ENCODE results near the gene GNA12.
"Not testable (repeated sequence)": the region's sequence is repeated elsewhere in the genome, so short reads cannot be mapped to it uniquely, and the experiment has no call there.

Gene GNA12

DNA sequence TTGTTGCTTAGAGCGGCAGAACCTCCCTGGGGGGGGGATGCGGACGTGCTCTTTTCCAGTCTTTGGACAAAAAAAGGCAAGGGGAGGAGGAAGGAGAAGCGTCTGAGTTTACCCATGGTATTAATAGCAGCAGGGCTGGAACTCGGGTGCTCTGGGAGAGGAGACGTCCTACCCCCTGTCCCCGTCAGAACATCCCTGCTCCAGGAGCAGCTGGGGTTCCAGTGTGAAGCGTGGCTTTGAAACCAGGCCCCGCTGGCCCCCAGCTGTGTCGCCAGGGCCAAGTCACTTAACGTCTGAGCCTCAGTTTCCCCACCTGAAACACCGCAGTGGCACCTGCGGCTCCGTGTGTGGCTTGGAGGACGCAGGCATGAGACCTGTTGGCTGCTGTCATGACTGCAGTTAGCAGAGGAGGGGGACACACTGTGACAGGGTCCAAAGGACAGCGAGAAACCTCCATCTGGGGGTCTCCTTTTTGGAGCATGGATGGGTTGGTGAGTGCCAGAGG is 154.7 kb downstream of the GNA12 start:
- ATAC-seq (replicated peaks; ENCODE audit: extremely low read depth, poor library complexity, severe bottlenecking) (no peak), DNase-seq (ENCODE audit: low spot score in 2 of 2) (no peak)
- no peaks in the 10 kb centered on the region for H3K9me3 Mint-ChIP-seq
- peaks cover 55% of the 10 kb centered on the region for H3K27me3 Mint-ChIP-seq
- H3K4me1 Mint-ChIP-seq: peaks cover 26% of the 10 kb centered on the region
- H3K36me3 Mint-ChIP-seq (ENCODE audit: insufficient read depth): no peaks in the 10 kb centered on the region
- H3K4me3 Mint-ChIP-seq: peak overlapping the region; percentile 73
- H3K27ac Mint-ChIP-seq (ENCODE audit: low read depth): no peak overlapping the region

DNA sequence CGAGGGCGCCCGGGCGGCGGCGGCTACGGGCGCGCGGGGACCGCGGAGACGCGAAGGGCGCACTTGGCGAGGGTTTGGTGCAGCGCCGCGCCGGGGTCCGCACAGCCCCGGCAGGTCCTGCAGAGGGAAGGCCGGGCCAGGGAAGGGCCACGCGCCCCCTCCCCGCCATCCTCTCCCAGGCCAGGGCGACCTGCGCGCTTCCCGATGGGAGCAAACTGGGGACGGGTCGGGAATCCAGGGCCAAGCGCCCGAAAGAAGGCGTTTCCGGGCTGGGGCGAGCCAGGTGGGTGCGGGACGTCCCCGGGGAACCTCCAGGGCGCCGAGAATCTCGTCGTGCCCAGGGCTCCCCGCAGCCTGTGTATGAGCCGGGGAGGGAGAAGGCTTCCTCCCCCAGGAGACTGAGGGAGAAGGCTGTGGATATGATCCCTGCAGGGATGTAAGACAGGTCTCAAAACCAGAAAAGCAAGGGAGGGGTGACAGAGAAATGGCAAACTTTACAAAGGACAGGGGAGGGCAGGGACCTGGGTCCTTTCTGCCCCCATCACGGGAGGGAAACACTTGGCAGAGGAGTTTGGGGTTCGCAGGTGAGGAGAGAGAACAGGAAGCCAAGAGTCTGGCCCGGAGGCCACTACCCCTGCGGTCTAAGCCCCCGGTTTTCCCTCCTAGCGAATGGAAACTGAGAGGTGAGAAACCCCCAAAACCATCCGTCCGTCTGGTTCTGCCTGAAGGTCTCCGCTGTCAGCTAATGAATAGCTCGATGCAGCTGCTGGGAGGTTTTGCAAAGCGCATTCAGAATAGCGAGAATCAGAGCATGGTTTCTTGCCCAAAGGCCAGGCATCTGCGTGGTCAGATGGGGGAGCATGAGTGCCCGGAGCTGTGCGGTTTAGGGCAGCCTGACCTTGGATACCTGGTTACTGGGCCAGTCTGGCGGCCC is 155.4 kb downstream of the GNA12 start:
- DNase-seq (ENCODE audit: low spot score in 2 of 2) (no peak), ATAC-seq (replicated peaks; ENCODE audit: extremely low read depth, poor library complexity, severe bottlenecking) (peak; percentile 24)
- Mint-ChIP-seq H3K27ac (ENCODE audit: low read depth) (no peak overlapping the region), H3K36me3 (ENCODE audit: insufficient read depth) (no peaks in the 10 kb centered on the region), H3K9me3 (no peaks in the 10 kb centered on the region), H3K27me3 (peaks cover 55% of the 10 kb centered on the region), H3K4me1 (peaks cover 26% of the 10 kb centered on the region), H3K4me3 (peak overlapping the region; percentile 73)

DNA sequence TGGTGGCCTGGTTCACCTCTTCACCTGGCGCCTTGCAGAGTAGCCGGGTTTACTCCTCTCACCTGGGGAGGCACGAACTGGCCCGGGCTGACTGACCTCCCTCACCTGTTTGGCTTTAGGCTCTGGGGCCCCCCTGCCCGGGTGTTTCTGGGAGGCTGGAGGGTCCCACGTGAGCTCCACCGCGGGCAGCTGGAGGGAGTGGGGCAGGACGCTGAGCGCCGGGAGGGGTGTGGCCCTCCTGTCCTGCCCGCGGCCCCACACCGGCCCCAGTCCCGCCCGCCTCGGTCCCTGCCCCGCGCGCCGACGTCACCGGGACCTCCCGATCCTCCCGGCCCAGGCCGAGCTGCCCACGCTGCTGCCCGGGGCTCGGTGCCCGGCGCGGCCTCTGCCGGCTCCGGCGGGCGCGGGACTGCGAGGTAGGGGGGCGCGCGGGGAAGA is 156.2 kb downstream of the GNA12 start, which contains the start of gene AMZ1:
Gene AMZ1, plus strand, starts transcription at position 322 of the 438 bp plus-strand sequence. CDS start 12,250 bp downstream, outside the sequence.
- ATAC-seq (replicated peaks; ENCODE audit: extremely low read depth, poor library complexity, severe bottlenecking) (no peak), DNase-seq (ENCODE audit: low spot score in 2 of 2) (no peak)
- Mint-ChIP-seq H3K4me1 (peaks cover 26% of the 10 kb centered on the region), H3K4me3 (peak within 1 kb of the TSS; percentile 73), H3K36me3 (ENCODE audit: insufficient read depth) (no peaks in the 10 kb centered on the region), H3K27me3 (peaks cover 55% of the 10 kb centered on the region), H3K27ac (ENCODE audit: low read depth) (no peak within 1 kb of the TSS), H3K9me3 (no peaks in the 10 kb centered on the region)

DNA sequence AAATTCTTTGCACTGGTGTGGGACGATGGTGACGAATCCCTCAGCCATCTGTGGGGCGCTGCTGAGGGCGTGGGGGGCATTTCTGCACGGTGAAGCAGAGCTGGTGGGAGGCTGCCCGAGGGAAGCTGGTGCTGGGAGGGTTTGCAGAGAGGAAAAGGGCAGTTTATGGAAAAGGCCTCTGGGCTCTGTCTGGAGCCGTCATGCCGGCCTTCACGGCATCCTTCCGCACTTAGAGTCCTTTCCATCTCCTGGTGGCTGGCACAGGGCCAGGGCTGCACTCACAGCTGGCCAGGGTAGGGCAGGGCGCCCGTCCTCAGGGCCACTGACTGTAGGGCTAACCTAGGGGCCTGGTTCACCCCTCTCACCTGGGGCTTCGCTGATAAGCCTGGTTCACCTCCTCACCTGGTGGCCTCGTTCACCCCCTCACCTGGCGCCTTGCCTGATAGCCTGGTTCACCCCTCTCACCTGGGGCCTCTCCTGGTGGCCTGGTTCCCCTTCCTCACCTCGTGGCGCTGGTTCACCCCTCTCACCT is 156.7 kb downstream of the GNA12 start:
- no peak for DNase-seq (ENCODE audit: low spot score in 2 of 2)
- Mint-ChIP-seq H3K4me3 (peak overlapping the region; percentile 27), H3K27ac (ENCODE audit: low read depth) (no peak overlapping the region), H3K4me1 (peaks cover 26% of the 10 kb centered on the region), H3K27me3 (peaks cover 55% of the 10 kb centered on the region), H3K36me3 (ENCODE audit: insufficient read depth) (no peaks in the 10 kb centered on the region), H3K9me3 (no peaks in the 10 kb centered on the region)
- ATAC-seq (replicated peaks; ENCODE audit: extremely low read depth, poor library complexity, severe bottlenecking): no peak

DNA sequence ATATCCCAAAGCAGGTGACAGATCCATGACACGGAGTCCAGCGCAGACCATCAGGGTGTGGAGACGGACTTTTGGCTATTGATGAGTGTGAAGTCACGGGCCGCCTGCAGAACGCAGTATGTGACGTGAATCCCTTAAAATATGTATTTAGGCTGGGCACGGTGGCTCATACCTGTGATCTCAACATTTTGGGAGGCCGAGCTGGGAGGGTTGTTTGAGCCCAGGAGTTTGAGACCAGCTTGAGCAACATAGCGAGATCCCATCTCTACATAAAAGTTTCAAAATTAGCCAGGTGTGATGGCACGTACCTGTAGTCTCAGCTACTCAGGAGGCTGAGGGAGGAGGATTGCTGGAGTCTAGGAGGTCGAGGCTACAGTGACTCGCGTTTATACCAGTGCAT is 158.0 kb downstream of the GNA12 start:
- ATAC-seq (replicated peaks; ENCODE audit: extremely low read depth, poor library complexity, severe bottlenecking) (no peak), DNase-seq (ENCODE audit: low spot score in 2 of 2) (no peak)
- H3K4me3 Mint-ChIP-seq: no peak overlapping the region
- no peaks in the 10 kb centered on the region for H3K9me3 Mint-ChIP-seq
- peaks cover 55% of the 10 kb centered on the region for H3K27me3 Mint-ChIP-seq
- no peaks in the 10 kb centered on the region for H3K36me3 Mint-ChIP-seq (ENCODE audit: insufficient read depth)
- no peak overlapping the region for H3K27ac Mint-ChIP-seq (ENCODE audit: low read depth)
- H3K4me1 Mint-ChIP-seq: peaks cover 25% of the 10 kb centered on the region

DNA sequence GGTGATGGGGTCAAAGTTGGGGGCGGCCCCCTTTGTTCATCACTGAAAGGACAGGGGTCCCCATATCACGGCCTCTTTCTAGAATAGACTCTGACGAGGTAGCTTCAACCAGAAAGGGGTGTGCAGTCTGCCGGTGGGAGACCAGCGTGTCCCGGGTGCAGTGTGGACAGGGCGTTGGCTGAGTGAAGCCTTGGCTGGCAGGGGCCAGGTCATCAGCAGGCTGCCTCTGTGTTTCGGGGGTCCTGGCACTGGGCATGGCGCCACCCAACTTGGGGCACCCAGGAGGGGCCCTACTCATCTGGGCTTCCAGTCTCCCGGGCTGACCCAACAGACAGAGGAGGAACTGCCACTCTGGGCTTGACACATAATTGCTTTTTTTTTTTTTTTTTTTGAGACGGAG is 159.6 kb downstream of the GNA12 start:
- Mint-ChIP-seq H3K36me3 (ENCODE audit: insufficient read depth) (no peaks in the 10 kb centered on the region), H3K27ac (ENCODE audit: low read depth) (no peak overlapping the region), H3K27me3 (peaks cover 39% of the 10 kb centered on the region), H3K4me3 (no peak overlapping the region), H3K4me1 (peaks cover 10% of the 10 kb centered on the region), H3K9me3 (no peaks in the 10 kb centered on the region)
- ATAC-seq (replicated peaks; ENCODE audit: extremely low read depth, poor library complexity, severe bottlenecking): no peak
- DNase-seq (ENCODE audit: low spot score in 2 of 2): no peak

DNA sequence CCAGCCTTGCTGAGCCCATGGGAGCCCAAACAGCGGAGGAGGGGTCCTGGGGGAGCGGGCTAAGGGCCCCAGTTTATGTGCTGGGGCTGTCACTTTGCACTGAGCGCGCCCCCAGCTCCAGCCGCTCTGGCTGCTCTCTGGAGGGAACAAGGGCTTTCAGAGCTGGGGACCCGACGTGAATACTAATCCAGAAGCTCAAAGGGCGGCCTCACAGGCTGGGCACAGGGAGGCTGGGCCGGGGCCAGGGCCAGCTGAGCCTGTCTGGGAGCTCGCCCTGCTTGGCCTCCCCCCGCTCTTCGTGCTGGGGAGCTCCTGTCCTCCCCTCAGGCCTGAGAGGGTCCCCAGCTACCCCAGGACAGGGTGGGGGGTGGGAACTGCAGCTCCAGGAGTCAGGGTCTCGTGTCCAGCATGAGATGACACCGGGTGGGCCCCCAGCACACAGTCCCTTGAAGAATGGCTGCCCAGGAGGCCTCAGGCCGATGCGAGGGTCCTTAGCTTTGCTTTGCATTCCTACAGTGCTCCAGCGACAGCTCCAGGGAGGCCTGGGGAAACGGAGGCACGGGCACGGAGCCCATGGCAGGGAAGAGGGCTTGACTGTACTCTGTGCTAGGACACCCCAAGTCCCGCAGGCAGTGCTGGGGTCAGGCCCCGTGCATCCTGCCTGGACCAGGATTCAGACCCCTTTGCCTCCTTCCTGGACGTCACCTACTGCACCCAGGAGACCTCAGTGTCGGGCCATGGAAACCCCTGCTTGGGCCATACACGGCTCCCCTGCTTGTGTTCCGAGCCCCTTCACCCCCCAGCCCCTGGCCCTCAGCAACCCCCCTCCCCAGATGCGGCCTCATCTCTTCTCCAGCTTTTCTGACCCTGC is 161.9 kb downstream of the GNA12 start:
- ATAC-seq (replicated peaks; ENCODE audit: extremely low read depth, poor library complexity, severe bottlenecking) (no peak), DNase-seq (ENCODE audit: low spot score in 2 of 2) (no peak)
- peaks cover 21% of the 10 kb centered on the region for H3K27me3 Mint-ChIP-seq
- H3K4me3 Mint-ChIP-seq: no peak overlapping the region
- H3K27ac Mint-ChIP-seq (ENCODE audit: low read depth): no peak overlapping the region
- H3K4me1 Mint-ChIP-seq: no peaks in the 10 kb centered on the region
- no peaks in the 10 kb centered on the region for H3K36me3 Mint-ChIP-seq (ENCODE audit: insufficient read depth)
- no peaks in the 10 kb centered on the region for H3K9me3 Mint-ChIP-seq

DNA sequence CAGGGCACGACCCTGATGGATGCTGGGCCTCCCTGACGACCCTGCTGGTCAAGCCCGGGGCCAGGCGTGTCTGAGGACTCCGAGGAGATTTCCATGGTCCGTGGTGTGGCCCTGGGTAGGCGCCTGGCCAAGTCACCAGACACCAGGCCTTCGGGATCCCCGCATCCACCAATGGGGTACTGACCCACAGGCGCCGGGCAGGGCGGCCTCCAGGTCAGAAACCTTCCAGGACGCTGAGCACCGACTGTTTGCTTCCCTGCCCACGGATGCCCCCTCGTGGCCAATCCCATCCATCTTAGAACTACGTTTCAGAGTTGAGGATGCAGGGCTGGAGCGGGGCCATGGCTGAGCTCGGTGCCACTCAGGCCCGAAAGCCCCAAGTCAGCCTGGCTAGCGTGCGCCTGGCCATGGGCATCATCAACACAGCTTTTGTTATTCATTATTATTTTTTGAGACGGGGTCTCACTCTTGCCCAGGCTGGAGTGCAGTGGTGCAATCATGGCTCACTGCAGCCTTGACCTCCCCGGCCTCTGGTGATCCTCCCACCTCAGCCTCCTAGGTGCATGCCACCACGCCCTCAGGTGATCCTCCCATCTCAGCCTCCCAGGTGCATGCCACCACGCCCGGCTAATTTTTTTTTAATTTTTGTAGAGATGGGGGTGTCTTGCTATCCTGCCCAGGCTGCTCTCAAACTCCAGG is 163.2 kb downstream of the GNA12 start:
- DNase-seq (ENCODE audit: low spot score in 2 of 2) (no peak), ATAC-seq (replicated peaks; ENCODE audit: extremely low read depth, poor library complexity, severe bottlenecking) (no peak)
- Mint-ChIP-seq H3K9me3 (no peaks in the 10 kb centered on the region), H3K36me3 (ENCODE audit: insufficient read depth) (no peaks in the 10 kb centered on the region), H3K27me3 (peaks cover 13% of the 10 kb centered on the region), H3K4me3 (no peak overlapping the region), H3K27ac (ENCODE audit: low read depth) (no peak overlapping the region), H3K4me1 (no peaks in the 10 kb centered on the region)

DNA sequence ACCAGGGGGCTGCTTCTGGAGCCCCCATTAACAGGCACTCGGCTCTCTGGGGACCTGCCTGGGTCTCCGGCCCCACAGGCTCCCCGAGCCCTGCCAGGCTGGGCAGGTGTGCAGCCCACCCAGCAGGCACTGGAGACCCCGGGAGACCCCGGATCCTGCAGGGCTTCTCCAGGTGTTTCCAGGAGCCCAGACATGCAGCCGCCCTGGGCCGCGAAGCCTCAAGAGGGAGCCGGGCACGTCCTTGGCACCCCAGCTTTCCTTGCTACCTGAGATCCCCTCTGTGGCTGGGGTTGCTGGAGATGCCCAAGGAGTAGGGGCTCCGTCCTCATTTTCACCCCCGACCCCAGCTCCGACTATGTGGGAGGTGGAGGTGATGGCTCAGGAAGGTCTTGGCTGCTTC is 163.9 kb downstream of the GNA12 start:
- Mint-ChIP-seq H3K27ac (ENCODE audit: low read depth) (no peak overlapping the region), H3K4me1 (no peaks in the 10 kb centered on the region), H3K36me3 (ENCODE audit: insufficient read depth) (no peaks in the 10 kb centered on the region), H3K27me3 (peaks cover 10% of the 10 kb centered on the region), H3K4me3 (no peak overlapping the region), H3K9me3 (no peaks in the 10 kb centered on the region)
- DNase-seq (ENCODE audit: low spot score in 2 of 2) (no peak), ATAC-seq (replicated peaks; ENCODE audit: extremely low read depth, poor library complexity, severe bottlenecking) (no peak)

DNA sequence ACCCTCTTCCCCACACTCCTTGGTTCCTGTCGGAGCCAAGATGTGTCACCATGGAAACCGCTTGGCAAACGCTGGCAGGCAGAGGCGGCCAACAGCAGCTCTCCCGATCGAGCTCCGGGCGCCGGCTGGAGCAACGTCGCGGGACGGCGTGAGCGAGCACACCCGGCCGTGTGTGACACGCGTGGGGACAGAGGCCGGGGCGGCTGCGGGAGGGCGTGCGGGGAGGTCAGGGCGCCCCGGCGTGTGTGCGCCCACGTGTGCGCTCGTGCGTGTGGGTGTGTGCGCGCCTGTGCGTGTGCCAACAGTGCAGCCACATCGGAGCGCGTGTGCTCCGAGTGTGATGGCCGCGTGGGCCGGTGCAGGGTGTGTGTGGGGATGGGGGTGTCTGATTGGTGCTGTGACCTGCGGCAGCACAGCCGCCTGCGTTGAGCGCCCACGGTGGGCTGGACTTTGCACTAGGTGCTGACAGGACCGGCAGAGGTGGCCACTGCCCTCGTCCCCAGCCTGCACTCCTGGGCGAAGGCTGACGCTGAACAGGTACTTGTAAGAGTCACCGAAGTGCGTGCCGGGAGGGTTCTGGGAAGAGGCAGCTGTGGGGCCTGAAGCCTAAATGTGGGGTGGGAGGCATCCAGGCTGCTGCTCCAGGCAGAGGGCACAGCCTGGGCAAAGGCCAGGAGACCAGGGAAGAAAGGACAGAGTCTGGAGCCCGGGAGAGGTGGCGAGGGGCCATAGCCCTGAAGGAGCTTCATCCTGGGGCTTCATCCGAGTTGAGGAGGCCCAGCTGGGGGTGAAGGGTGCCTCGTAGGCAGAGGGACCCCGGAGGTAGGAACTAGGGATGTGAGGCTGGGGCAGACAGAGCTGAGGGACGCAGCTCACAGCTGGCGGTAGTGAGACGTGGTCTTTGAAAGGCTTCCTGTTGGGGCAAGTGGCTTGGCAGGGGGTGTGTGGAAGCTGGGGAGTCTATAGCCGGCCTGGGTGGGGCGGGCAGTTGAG is 164.7 kb downstream of the GNA12 start:
- H3K36me3 Mint-ChIP-seq (ENCODE audit: insufficient read depth); H3K4me1 Mint-ChIP-seq; H3K4me3 Mint-ChIP-seq; ATAC-seq (replicated peaks; ENCODE audit: extremely low read depth, poor library complexity, severe bottlenecking); H3K9me3 Mint-ChIP-seq; DNase-seq (ENCODE audit: low spot score in 2 of 2); H3K27ac Mint-ChIP-seq (ENCODE audit: low read depth): not testable (repeated sequence)
- H3K27me3 Mint-ChIP-seq: peaks cover 10% of the 10 kb centered on the region

DNA sequence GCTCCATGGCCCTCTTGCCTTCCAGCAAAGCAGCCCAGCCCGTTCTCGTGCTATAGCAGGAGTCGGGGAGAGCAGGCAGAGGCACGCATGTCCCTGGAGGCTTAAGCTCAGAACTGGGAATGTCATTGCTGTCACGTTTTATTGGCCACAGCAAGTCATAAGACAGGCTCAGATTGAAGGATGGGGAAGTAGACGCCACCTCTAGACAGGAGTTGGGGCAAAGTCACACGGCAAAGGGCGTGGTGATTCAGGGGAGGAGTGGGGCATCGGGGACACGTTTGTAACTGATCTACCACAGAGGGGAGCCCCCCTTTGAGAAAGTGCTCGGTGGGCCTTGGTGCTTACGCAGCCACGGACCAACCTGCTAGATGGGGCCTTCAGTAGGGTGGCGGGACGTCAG is 165.7 kb downstream of the GNA12 start:
- H3K9me3 Mint-ChIP-seq; H3K4me1 Mint-ChIP-seq; ATAC-seq (replicated peaks; ENCODE audit: extremely low read depth, poor library complexity, severe bottlenecking); H3K36me3 Mint-ChIP-seq (ENCODE audit: insufficient read depth); H3K4me3 Mint-ChIP-seq; H3K27ac Mint-ChIP-seq (ENCODE audit: low read depth); DNase-seq (ENCODE audit: low spot score in 2 of 2): not testable (repeated sequence)
- H3K27me3 Mint-ChIP-seq: peaks cover 10% of the 10 kb centered on the region

Measured in central memory CD8-positive, alpha-beta T cell (primary cell).